ENCODE results near the gene ATP1A1.

Gene ATP1A1

GRCh38 chr1:116334015-116334547 is 39.0 kb upstream of the ATP1A1 start:
- Histone ChIP-seq H3K4me1 (peaks cover 8% of the 10 kb centered on the region; the same call in 1 of the 2 replicates), H3K9me3 (no peaks in the 10 kb centered on the region), H3K4me3 (no peak overlapping the region), H3K27me3 (ENCODE audit: low read depth) (no peaks in the 10 kb centered on the region), H3K36me3 (replicated peaks) (no peaks in the 10 kb centered on the region)
- in situ Hi-C loops (cut with MboI; ENCODE audit: low sequenced_read_pairs): no loop called here
- DNase-seq (ENCODE audit: low spot score in 2 of 2): no peak

DNA sequence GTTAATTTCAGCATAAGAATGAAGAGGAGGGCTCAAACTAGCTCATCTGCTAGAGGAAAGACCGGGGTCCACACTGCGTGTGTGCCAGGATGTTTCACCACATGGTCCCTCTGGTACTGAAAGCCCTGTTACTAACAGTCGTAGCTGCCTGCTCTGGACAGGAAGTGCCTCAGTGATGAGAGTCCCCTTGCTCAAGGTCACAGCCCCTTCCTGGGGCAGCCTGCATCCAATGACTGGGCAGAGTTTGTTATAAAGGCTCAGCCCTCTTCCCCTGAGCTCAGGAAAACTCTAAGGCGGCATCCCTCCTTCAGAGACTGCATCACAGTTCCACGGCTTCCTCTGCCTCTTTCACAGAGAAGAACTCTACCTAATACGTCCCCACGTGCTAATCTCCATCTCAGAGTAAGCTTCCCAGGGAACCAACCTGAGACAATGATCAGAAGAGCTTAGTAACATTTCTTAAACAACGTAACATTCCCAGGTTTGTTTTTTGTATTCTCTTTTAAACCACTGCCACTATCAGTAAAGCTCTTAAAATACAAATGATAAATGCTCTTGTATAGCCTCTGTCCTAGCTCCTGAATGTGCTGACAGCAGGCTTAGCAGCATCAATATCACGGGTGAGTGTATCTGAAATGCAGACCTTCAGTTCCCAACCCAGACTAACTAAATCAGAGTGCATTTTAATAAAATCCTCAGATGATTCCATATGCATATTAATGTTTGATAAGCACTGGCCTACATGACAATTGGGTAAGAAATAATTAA is 38.0 kb upstream of the ATP1A1 start:
- Histone ChIP-seq H3K36me3 (replicated peaks) (no peaks in the 10 kb centered on the region), H3K9me3 (no peaks in the 10 kb centered on the region), H3K27me3 (ENCODE audit: low read depth) (peaks cover 3% of the 10 kb centered on the region), H3K4me1 (peaks cover 8% of the 10 kb centered on the region; the same call in 1 of the 2 replicates), H3K4me3 (no peak overlapping the region)
- in situ Hi-C loops (cut with MboI; ENCODE audit: low sequenced_read_pairs): no loop called here
- DNase-seq (ENCODE audit: low spot score in 2 of 2): no peak

DNA sequence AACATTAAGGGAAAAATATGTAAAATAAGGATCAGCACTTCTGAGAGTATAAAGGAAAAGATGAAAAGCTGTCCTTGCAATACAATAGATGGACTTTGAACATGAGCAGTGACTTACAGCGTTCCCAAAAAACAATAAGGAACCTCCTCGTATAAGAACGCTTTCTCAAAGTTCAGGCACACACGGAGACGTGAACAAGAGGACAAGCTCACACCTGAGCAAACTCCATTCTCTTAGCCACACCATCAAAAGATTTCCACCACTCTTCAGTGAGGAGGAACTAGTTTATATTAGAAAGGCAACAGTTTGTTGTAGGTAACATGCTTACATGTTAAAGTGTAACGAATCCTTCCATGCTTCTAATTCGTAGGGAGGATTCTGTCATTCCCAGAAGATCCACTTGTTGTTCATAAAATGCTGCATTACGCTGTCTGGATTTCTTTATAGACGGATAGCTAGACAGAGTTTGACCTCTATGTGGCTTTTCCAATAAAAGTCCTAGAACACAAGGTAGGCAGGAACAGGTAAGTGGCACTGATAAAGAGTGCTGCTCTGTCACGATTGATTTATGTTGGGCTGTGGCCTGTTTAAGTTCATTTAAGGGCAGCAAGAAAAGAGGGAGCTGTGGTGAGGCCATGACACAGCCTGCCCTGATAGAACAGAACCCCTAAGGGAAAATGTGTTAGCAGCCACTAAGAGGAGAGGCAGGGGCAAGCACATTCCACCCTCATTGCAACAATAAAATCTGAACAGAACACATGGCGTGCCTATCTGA is 37.0 kb upstream of the ATP1A1 start:
- Histone ChIP-seq H3K27me3 (ENCODE audit: low read depth) (peaks cover 3% of the 10 kb centered on the region), H3K9me3 (no peaks in the 10 kb centered on the region), H3K4me3 (no peak overlapping the region), H3K4me1 (peaks cover 8% of the 10 kb centered on the region; the same call in 1 of the 2 replicates), H3K36me3 (replicated peaks) (no peaks in the 10 kb centered on the region)
- DNase-seq (ENCODE audit: low spot score in 2 of 2): no peak
- in situ Hi-C loops (cut with MboI; ENCODE audit: low sequenced_read_pairs): no loop called here

DNA sequence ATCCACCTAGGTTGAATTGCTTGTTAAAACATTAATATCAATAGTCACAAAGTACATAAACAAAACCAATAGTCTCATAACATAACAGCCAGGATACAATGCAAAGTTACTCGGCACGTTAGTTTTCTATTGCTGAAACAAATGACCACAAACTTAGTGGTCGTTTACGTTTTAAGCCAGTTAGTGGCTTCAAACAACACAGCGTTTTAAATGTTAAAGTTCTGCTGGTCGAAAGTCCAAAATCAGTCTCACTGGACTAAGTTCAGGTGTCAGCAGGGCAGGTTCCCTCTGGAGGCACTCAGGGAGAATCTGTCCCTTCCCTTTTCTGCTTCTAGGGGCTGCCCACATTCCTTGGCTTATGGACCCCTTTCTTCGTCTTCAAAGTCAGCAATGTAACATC is 35.6 kb upstream of the ATP1A1 start:
- in situ Hi-C loops (cut with MboI; ENCODE audit: low sequenced_read_pairs): no loop called here

DNA sequence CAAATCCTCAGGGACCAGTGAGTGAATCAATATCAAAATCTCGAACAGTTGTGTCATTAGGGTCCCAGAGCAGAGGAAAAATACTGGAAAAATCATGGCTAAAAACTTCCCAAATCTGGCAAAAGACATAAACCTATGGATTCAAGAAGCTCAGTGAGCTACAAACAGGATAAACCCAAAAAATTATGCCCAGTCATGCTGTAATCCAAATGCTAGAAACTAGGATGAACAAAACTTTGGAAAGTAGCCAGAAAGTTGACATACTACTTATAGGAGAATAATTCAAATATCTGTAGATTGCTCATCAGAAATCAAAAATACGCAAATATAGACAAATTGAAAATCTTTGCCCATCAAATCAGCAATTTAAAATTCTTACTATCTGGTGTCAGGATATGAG is 34.6 kb upstream of the ATP1A1 start:
- no peaks in the 10 kb centered on the region for H3K36me3 ChIP-seq (replicated peaks)
- in situ Hi-C loops (cut with MboI; ENCODE audit: low sequenced_read_pairs): no loop called here
- no peak for DNase-seq (ENCODE audit: low spot score in 2 of 2)
- no peaks in the 10 kb centered on the region for H3K9me3 ChIP-seq
- H3K4me1 ChIP-seq: peaks cover 8% of the 10 kb centered on the region; the same call in 1 of the 2 replicates
- H3K27me3 ChIP-seq (ENCODE audit: low read depth): peaks cover 3% of the 10 kb centered on the region
- no peak overlapping the region for H3K4me3 ChIP-seq

More for the DNA sequence above, 35.6 kb upstream of the ATP1A1 start:
- H3K9me3 ChIP-seq: no peaks in the 10 kb centered on the region
- no peak overlapping the region for H3K4me3 ChIP-seq
- peaks cover 3% of the 10 kb centered on the region for H3K27me3 ChIP-seq (ENCODE audit: low read depth)
- no peaks in the 10 kb centered on the region for H3K36me3 ChIP-seq (replicated peaks)
- DNase-seq (ENCODE audit: low spot score in 2 of 2): no peak
- H3K4me1 ChIP-seq: peaks cover 8% of the 10 kb centered on the region; the same call in 1 of the 2 replicates

- no peaks in the 10 kb centered on the region for H3K9me3 ChIP-seq
- no peak overlapping the region for H3K4me3 ChIP-seq
- no peaks in the 10 kb centered on the region for H3K36me3 ChIP-seq (replicated peaks)
- DNase-seq (ENCODE audit: low spot score in 2 of 2): no peak
- H3K27me3 ChIP-seq (ENCODE audit: low read depth): peaks cover 3% of the 10 kb centered on the region
- peaks cover 4% of the 10 kb centered on the region; the same call in 1 of the 2 replicates for H3K4me1 ChIP-seq
- in situ Hi-C loops (cut with MboI; ENCODE audit: low sequenced_read_pairs): no loop called here
Measured at GRCh38 chr1:116340506-116341231, 32.4 kb upstream of the ATP1A1 start.

GRCh38 chr1:116343019-116343418 is 30.0 kb upstream of the ATP1A1 start:
- no peaks in the 10 kb centered on the region for H3K4me1 ChIP-seq
- no peak overlapping the region for H3K4me3 ChIP-seq
- H3K36me3 ChIP-seq (replicated peaks): no peaks in the 10 kb centered on the region
- no peaks in the 10 kb centered on the region for H3K9me3 ChIP-seq
- in situ Hi-C loops (cut with MboI; ENCODE audit: low sequenced_read_pairs): no loop called here
- peaks cover 3% of the 10 kb centered on the region for H3K27me3 ChIP-seq (ENCODE audit: low read depth)
- no peak for DNase-seq (ENCODE audit: low spot score in 2 of 2)

DNA sequence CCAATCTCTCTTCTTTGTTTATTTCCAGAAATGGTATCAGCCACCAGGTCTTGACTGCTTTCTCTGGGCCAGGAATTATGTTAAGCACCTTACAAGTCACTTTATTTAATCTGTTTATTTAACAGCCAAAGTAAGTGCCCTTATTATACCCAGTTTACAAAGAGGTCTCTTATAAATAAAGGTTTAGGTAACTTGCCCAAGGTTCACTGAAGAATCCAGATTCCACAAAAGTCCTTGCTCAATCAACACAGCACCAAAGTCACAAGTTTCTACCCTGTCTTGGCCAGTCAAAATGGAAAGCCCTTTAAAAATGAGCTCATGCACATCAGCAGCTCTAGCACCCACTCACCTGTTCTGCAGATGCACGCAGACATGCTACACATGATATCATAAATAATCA is 28.0 kb upstream of the ATP1A1 start:
- no peaks in the 10 kb centered on the region for H3K27me3 ChIP-seq (ENCODE audit: low read depth)
- in situ Hi-C loops (cut with MboI; ENCODE audit: low sequenced_read_pairs): no loop called here
- no peak for DNase-seq (ENCODE audit: low spot score in 2 of 2)

DNA sequence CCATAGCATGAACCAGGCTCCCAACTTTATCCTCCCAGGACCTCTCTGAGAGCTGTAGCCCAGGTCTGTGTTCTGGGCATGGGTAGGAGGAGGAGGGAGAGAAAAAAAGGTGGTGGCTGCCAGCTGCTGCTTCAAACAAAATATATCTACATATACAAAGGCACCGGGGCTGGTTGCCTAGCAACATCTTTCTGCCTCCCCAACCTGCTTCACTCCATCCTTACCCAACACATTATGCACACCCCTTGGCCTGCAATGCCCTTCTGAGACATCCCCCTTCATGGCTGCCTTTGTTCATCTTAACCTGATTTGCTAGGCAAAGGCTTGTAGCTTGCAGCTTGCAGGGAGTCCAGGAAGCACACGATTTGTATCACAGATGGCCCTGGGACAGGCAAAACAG is 27.2 kb upstream of the ATP1A1 start:
- Histone ChIP-seq H3K9me3 (0 out of 2 replicates have a peak, but pooled peaks cover 3% of the 10 kb centered on the region), H3K36me3 (replicated peaks) (no peaks in the 10 kb centered on the region), H3K27me3 (ENCODE audit: low read depth) (no peaks in the 10 kb centered on the region), H3K4me3 (no peak overlapping the region), H3K4me1 (no peaks in the 10 kb centered on the region)
- DNase-seq (ENCODE audit: low spot score in 2 of 2): peak in 1 of 2 experiments; percentile 21
- in situ Hi-C loops (cut with MboI; ENCODE audit: low sequenced_read_pairs): no loop called here

More for the DNA sequence above, 28.0 kb upstream of the ATP1A1 start:
- H3K9me3 ChIP-seq: 0 out of 2 replicates have a peak, but pooled peaks cover 3% of the 10 kb centered on the region
- H3K36me3 ChIP-seq (replicated peaks): no peaks in the 10 kb centered on the region
- no peaks in the 10 kb centered on the region for H3K4me1 ChIP-seq
- H3K4me3 ChIP-seq: no peak overlapping the region

- in situ Hi-C loops (cut with MboI; ENCODE audit: low sequenced_read_pairs): no loop called here
- H3K36me3 ChIP-seq (replicated peaks): no peaks in the 10 kb centered on the region
Measured at GRCh38 chr1:116346943-116347673, 25.9 kb upstream of the ATP1A1 start.

GRCh38 chr1:116347696-116348095 is 25.3 kb upstream of the ATP1A1 start:
- 0 out of 2 replicates have a peak, but pooled peaks cover 3% of the 10 kb centered on the region for H3K9me3 ChIP-seq
- no peak for DNase-seq (ENCODE audit: low spot score in 2 of 2)
- no peaks in the 10 kb centered on the region for H3K36me3 ChIP-seq (replicated peaks)
- in situ Hi-C loops (cut with MboI; ENCODE audit: low sequenced_read_pairs): no loop called here
- H3K4me3 ChIP-seq: no peak overlapping the region
- no peaks in the 10 kb centered on the region for H3K4me1 ChIP-seq
- H3K27me3 ChIP-seq (ENCODE audit: low read depth): no peaks in the 10 kb centered on the region

More at GRCh38 chr1:116346943-116347673, 25.9 kb upstream of the ATP1A1 start:
- Histone ChIP-seq H3K4me1 (no peaks in the 10 kb centered on the region), H3K4me3 (no peak overlapping the region), H3K9me3 (0 out of 2 replicates have a peak, but pooled peaks cover 3% of the 10 kb centered on the region), H3K27me3 (ENCODE audit: low read depth) (no peaks in the 10 kb centered on the region)
- DNase-seq (ENCODE audit: low spot score in 2 of 2): no peak

GRCh38 chr1:116350097-116350645 is 22.9 kb upstream of the ATP1A1 start:
- H3K27me3 ChIP-seq (ENCODE audit: low read depth): no peaks in the 10 kb centered on the region
- H3K4me3 ChIP-seq: no peak overlapping the region
- no peak for DNase-seq (ENCODE audit: low spot score in 2 of 2)
- H3K36me3 ChIP-seq (replicated peaks): no peaks in the 10 kb centered on the region
- no peaks in the 10 kb centered on the region for H3K4me1 ChIP-seq
- 0 out of 2 replicates have a peak, but pooled peaks cover 3% of the 10 kb centered on the region for H3K9me3 ChIP-seq
- in situ Hi-C loops (cut with MboI; ENCODE audit: low sequenced_read_pairs): no loop called here
